GM18861 (cell line): ENCODE measurements around the gene PVALEF.

Experiments used
- ATAC-seq: cut with Tn5 transposase; IDR thresholded peaks from one replicate; pipeline ENCODE4 v1.9.1; 2021; ENCODE audit not compliant: unreplicated experiment

Gene PVALEF

GRCh38 chr17:81165246-81166032 is at the start of gene PVALEF:
PVALEF (plus strand) TSS chr17:81165507; CDS start chr17:81181227, 15,720 bp downstream.
- no peak for ATAC-seq

DNA sequence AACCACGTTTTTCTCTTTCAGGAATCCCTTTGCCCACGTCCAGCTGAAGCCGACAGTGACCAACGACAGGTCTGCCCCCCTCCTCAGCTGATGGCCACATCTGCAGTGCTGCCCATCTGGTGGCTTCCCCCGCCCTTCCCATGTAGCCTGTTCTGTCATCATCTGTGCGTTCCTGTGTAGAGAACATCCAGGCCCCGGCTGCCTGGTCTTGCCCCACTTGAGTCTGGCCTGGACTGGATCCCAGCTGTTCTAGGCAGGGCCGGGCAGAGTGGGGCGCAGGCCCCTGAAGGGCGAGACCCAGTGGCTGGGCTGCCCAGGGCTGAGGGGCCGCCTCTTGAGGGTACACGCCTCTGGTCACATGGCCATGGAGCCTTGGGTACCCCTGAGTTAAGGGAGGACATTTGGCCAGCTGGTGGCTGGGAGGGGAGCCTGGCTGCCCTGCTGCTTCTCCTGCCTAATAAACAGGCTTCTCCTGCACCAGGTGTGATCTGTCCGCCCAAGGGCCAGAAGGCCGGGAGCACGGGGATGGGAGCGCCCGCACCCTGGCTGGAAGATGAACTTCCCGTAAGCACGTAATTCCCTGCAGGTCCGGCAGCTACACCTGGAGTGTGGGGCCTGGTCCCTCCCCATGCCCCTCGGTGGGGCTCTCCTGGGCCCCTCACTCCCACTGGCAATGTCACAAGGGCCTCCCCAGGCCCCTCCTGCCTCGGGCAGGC is 49.4 kb upstream of the PVALEF start:
- no peak for ATAC-seq

DNA sequence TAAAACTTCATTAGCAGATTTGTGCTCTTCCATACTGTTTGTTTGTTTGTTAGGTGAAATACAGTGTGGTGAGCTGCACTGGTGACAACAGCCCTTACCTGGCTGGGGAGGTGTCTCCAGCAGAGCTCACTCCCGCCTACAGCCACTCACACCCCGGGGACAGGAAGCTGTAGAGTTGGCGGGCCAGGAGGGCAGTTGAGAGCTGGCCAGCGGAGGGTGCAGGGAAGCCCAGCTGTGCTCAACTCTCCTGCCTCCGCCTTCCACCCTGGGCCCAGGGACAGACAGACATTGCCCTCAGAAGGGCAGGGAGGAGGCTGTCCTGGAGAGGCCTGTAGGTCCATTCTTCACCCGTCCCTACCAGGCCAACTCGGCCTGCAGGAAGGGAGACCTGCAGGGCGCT is 48.6 kb upstream of the PVALEF start:
- ATAC-seq: no peak

DNA sequence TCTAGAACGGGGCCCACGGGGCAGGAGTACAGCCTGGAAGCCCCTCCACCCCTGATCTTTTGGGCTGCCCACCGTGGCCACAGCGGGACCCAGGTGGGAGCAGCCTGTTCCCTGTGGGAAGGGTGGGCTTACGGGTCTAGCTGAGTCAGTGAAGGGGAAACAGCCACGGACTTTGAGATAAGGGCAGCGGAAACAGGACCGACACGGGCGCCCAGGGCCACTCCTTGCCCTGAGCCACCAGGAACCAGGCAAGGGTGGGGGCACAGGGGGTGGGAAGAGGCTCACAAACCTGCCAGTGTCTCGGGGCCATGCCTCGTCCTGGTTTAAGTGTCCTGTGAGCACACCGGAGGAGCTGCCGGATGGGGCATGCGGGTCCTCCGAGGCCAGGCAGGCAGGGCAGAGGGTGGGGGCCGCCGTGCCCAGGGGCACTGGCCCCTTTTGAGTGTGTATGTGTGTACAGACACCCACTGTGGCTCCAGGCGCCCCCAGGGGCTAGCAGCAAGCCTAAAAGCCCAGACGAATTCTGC is 47.6 kb upstream of the PVALEF start:
- no peak for ATAC-seq

GRCh38 chr17:81118308-81119221 is 46.7 kb upstream of the PVALEF start:
- ATAC-seq: no peak

DNA sequence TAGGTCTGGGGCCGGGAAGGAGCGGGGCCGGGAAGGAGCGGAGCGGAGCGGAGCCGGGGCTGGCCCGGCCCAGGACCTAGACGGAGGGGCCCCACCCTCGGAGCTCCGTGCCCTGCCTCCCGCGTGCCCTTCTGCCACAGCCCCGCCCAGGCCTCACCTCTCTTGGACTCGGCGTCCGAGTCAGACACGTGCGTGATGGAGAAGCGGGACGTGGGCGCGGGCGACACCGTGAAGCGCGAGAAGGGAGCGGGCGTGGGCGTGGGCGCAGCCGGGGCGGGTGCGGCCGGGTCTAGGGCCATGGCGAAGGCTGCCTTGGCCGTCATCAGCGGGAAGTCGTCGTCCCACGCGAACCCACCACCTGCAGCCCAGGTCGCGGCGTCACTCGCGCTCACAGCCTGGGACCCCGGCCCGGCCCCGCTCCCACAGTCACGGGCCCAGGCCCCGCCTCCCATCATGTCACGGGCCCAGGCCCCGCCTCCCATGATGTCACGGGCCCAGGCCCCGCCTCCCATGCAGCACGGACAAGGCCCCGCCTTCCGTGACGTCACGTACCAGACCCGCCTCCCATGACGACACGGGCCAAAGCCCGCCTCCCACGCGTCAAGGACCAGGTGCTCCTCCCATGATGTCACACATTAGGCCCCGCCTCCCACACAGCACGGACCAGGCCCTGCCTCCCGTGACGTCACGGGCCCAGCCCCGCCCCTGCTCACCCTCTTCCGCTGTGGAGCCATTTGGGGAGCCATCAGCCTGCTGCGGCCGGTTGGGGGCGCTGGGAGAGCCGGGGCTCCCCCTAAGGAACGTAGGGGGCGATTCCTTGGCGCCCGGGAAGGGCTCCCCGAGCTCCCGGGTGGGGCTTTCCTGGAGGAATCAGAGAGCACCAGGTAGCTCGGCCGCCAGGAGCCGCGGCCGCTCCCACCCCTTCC is 45.8 kb upstream of the PVALEF start:
- peak; percentile 57 for ATAC-seq

DNA sequence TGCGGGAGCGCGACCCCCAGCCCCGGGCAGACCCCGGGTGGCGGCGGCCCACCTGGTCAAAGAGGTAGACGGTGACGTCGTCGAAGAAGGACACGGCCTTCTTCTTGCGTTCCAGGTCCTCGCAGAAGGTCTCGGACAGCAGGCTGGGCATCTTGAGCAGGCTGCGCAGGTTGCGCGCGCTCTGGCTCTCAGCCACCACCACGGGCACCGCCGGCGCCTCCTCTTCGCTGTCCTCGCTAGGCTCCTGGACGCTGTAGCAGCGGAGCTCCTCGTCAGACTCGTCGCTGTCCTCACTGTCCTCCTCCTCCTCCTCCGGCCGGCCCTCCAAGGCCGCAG is 45.2 kb upstream of the PVALEF start:
- no peak for ATAC-seq

DNA sequence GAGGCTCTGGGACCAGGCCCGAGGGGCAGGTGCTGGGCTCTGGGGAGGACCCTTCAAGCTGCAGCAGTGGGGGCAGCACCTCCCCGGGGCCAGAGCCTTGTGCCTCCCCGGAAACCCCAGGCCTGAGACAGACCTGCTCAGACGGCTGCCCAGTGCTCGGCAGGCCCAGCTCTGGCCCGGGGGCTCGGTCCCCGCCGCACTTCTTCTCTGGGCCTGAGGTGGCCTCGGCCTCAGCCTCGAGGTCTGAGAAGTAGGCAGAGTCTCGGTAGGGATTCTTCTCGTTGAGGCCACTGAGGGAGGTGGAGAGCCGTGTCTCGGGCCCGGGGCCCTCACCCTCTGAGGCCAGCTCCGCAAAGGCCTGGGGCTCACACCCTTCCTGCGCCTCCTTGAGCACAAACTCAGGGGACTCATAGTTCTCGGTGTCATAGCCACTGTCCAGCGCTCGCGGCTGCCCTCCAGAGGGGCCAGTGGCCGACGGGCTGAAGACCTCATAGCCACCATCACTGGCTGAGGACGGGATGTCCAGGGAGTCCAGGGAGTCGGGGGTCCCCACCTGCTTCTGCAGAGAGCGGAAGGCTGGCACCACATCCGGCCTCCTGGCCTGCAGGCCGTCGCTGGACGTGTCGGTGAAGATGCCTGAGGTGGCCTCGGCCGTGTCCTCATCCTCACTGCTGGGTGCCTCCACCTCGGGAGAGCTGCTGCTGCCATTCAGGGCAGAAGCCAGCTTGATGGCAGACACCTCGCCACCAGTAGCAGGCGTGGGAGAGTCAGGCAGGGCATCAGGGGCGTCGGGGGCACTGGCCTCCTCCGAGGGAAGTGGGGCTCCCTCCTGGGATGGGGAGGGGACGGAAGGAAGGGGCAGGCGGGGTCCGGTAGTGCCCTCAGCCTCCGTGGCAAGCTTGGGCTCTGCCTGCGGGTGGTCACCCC is 44.3 kb upstream of the PVALEF start:
- no peak for ATAC-seq

DNA sequence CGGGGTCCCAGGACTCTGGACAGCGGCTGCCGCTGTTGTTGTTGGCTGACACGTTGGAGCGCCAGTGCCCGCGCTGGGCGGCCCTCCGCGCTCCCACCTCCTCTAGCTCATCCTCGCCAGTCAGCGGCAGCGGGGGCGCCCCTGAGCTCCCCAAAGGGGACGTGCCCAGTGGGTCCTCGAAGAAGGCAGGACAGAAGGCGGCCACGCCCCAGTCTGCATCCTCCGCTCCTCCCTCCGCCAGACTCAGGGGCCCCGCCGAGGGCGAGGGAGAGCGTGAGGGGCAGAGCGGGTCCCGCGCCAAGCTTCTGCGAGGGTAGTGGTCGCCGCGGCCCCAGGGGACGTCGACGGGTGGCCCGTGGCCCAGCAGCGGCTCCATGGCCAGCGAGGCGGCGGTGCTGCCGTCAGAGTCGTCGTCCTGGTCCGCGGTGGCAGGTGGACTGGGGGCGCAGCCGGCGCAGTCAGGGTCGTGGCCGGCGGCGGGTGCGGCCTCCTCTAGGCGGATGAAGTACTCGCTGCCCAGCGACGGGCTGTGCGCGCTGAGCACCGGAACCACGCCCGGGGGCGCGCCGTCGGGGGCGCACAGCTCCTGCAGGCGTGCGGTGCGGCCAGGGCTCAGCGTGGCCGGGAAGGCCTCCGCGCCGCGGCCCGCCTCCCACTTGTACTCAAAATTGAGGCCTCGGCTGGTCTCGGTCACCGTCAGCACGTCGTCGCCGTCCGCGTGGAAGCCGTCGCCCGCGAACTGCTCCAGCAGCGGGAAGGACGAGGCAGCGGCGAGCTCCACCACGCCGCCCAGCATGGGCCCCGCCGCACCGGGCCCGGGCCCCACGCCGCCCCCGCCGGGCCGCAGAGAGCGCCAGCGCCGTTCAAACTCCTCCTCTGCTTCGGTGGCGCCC is 43.2 kb upstream of the PVALEF start:
- ATAC-seq: no peak

DNA sequence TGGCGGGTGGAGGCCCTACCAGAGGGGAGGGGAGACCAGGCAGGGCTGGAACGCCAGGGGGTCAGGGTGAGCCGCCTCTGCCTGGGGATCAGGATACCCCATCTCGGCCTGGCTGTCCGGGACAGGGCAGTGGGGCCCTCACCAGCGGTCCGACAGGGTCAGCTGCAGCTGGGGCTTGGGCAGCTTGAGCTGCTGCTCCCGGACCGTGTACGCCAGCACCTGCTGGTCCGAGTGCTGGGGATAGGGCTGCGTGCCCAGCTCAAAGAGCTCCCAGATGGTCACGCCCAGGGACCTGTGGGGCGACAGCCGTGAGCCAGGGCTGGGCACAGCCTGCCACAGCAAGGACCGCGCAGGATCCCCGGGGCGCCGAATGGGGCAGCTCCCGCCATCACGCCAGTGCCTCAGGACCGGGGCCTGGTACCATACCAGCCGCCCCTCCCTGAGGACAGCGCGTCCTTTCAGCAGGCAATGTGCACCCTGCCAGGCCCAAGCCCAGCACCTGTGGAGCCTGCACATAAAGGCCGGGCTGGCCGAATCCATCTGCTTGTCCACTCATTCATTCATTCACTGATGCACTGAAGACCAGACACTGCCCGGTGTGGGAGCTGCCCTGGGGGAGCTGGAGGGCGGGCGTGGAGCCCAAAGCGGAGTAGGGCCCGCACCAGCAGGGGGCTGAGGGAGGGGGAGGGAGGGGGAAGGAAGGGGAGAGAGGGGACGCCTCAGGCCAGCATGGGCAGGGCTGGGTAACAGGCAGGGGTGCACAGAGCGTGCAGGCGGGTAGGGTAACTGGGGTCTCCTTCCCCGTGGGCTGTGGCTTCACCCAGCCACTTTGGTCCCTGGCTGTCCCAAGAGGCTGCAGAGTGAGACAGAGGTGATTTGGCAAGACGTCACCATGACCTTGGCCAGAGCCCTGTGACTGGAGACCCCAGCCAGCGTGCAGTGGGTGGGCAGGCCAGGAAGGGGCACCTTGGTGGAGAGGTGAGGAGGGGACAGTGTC is 42.0 kb upstream of the PVALEF start:
- no peak for ATAC-seq

- no peak for ATAC-seq
Observed at GRCh38 chr17:81124377-81124776, 40.9 kb upstream of the PVALEF start.

- ATAC-seq: no peak
Observed at GRCh38 chr17:81125573-81126081, 39.7 kb upstream of the PVALEF start.

DNA sequence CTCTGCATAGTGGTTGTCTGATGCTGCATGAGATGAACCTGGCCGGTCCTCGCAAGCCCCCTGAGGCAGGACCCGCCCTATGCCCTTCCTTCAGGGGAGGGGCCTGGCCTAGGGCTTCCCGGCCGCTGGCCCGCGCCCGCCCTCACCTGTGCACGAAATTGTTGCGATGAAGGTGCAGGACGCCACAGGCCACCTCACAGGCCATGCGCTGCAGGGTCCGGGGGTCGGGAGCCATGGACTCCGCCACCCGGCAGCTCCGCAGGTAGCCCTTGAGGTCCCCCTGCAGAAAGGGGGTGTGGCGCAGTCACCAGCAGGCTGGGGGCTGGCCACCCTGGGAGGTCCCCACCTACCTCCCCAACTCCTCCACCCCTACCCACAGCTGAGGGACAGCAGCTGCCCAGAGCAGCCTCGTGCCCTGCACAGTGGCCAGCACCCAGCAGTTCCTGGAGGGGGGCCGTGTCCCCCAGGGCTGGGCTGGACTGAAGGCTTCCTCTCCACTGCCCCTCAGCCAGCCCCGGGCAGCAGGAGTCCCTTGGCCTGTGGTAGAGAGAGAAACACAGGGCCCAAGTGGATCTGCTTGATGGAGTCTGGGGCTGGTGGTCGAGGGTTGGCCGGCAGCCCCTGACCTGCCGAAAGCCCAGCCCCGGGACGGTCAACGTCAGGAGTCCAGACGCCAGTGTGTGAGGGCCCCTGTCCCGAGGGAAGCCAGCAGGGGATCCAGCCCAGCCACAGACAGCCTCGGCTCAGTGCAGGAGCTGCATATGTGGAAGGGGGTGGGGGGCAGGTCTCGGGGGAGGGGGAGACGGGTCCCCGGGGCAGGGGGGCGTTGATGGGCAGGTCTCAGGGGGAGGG is 38.8 kb upstream of the PVALEF start:
- no peak for ATAC-seq

DNA sequence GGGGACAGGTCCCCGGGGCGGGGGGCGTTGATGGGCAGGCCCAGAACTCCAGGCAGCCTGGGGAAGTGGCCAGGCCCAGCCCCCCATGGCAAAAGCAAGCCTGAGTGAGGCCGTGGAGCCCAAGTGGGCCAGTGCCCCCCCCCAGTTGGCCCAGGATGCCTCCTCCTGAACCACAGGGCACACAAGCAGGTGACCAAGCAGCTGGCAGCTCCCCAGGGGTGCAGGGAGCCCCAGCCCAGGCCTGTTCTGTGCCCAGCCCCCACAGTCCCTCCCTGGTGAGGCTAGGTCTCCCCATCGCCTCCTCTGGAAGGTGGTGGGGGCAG is 38.2 kb upstream of the PVALEF start:
- ATAC-seq: no peak

DNA sequence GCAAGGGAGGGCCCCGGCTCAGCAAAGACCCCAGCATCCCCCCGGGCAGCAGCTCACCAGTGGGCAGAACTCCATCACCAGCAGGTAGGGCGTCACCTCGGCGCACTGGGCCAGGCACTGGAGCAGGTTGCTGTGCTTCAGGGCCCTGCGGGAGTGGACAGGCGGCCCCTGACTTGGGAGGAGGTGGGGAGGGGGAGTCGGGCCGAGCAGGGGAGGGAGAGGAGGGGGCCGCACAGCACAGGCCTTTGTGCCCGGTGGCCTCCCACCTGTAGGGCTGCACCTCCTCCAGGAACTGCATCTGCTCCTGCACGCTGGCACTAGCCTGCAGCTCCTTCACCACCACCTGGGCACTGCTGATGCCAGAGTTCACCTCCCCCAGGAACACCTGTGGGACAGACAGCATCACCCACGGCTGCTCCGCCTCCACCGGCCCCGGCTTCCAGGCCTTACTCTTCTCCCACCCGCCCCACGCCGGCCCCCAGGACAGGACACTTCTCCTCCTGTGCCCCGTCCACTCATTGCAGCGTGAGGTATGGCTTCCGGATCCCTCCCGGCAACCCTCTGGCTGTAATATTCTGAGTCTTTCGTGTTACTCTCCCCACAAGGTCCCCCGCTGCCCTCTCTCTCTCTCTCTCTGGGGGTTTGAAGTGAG is 37.7 kb upstream of the PVALEF start:
- no peak for ATAC-seq
